Testis (tissue), 3 donors: ENCODE data around the gene RSAD2. TPM values are rescaled to one million over a fixed set of nuclear protein-coding genes. Genes with fewer than 3 reads are reported as not detected.

ENCODE experiments used
- DNase-seq: peaks from one replicate; pipeline ENCODE4 v3.0.0-alpha.2; 2019
- H3K27ac ChIP-seq, 2 donors: fragments of 200-600 bp; sonication (generic); one replicate each; pipeline ENCODE4 v1.5.1; 2019
- H3K27me3 ChIP-seq: fragments of 200-600 bp; sonication (generic); one replicate; pipeline ENCODE4 v1.5.1; 2019
- H3K36me3 ChIP-seq: fragments of 200-600 bp; sonication (generic); one replicate; pipeline ENCODE4 v1.5.1; 2017; ENCODE audit warnings: low read depth; ENCODE audit errors: missing control alignments
- H3K4me1 ChIP-seq: fragments of 200-600 bp; sonication (generic); one replicate; pipeline ENCODE4 v1.5.1; 2019
- H3K4me3 ChIP-seq, 2 donors: fragments of 200-600 bp; sonication (generic); one replicate each; pipeline ENCODE4 v1.5.1; 2017 to 2019
- H3K9me3 ChIP-seq: fragments of 200-600 bp; sonication (generic); one replicate; pipeline ENCODE4 v1.5.1; 2017
- POLR2A ChIP-seq: fragments of 450-650 bp; IDR thresholded peaks from one replicate; pipeline ENCODE4 v1.6.1; 2017; ENCODE audit warnings: antibody characterized with exemption, mild to moderate bottlenecking, moderate library complexity
- WGBS, 2 donors: methylation state at CpG; one replicate each; pipeline ENCODE4 v1.1.5; 2018; 5-methylcytosine and 5-hydroxymethylcytosine counted together
- intact Hi-C: fragments of 100-400 bp; cut with DNase I; formaldehyde crosslinking; loops from one replicate; pipeline ENCODE4 v1.15.1; 2023; ENCODE audit warnings: low total_unique reads
- polyA plus RNA-seq: library from polyadenylated mRNA; stranded (reverse); fragments of 350-450 nt; fragmentation: Illumina TruSeq; extraction: RNeasy Lipid Tissue Mini Kit (QIAGEN cat#74804); gene quantifications from one replicate; pipeline ENCODE4 v1.2.3, GENCODE V29; 2014; ENCODE audit warnings: low read depth, low replicate concordance; ENCODE audit not compliant: insufficient read depth
- total RNA-seq, 2 donors: library from RNA; depleted of rRNA; stranded (reverse); fragments of >200 nt; gene quantifications; one replicate each; pipeline ENCODE4 v1.2.3, GENCODE V29; 2016
- TF ChIP-seq, protein P1 (sequence below), 3 experiments: fragments of 450-650 bp in 2 of 3; fragments of 200-600 bp in 1 of 3; sonication (generic) in 1 of 3; IDR thresholded peaks; one replicate each; pipeline ENCODE4 v1.5.1; 2016 to 2019; ENCODE audit warnings: antibody characterized with exemption in 3 of 3, mild to moderate bottlenecking in 2 of 3, moderate library complexity in 1 of 3

RSAD2 gene
- total and polyA plus RNA-seq, 3 donors from 2014 or later, result 2.3 to 5.5 (median 4.4) TPM

DNA sequence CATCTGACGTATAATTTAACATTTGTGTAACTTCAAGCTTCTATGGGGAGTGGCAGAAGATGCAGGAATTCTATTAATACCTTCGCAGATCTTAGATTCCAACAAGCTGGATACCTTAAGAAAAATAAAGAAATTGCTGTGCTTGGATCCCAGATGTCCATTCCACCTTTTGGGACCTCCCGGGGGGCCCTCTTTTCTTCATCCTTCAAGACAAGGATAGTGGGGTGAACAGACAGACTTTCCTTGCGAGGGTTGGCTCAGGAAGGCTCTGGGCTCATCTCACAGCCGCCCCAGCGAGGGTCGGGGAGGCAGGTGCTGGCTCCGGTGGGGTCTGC lies 39.1 kb downstream of the RSAD2 start:
- H3K4me3 ChIP-seq, result peak overlapping the region; percentile 29 to 73
- H3K27me3 ChIP-seq, result no peaks in the 10 kb centered on the region
- H3K4me1 ChIP-seq, result peaks cover 13% of the 10 kb centered on the region
- no peaks in the 10 kb centered on the region for H3K9me3 ChIP-seq
- 38 to 49% methylated on average over 8 of the region's 8 CpGs for WGBS, 2 donors
- no peak for DNase-seq
- intact Hi-C loops, result loop anchor here (10.0 kb wide), 1 partner anchor 108 kb away; no protein-coding TSS in a partner anchor
- H3K27ac ChIP-seq, result no peak overlapping the region
- no peaks in the 10 kb centered on the region for H3K36me3 ChIP-seq
- TF ChIP-seq, protein P1, sequence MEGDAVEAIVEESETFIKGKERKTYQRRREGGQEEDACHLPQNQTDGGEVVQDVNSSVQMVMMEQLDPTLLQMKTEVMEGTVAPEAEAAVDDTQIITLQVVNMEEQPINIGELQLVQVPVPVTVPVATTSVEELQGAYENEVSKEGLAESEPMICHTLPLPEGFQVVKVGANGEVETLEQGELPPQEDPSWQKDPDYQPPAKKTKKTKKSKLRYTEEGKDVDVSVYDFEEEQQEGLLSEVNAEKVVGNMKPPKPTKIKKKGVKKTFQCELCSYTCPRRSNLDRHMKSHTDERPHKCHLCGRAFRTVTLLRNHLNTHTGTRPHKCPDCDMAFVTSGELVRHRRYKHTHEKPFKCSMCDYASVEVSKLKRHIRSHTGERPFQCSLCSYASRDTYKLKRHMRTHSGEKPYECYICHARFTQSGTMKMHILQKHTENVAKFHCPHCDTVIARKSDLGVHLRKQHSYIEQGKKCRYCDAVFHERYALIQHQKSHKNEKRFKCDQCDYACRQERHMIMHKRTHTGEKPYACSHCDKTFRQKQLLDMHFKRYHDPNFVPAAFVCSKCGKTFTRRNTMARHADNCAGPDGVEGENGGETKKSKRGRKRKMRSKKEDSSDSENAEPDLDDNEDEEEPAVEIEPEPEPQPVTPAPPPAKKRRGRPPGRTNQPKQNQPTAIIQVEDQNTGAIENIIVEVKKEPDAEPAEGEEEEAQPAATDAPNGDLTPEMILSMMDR (IDR thresholded peaks at IDR 0.05), result no peak
- no peak for TF ChIP-seq POLR2A

- TF ChIP-seq, protein P1 (IDR thresholded peaks at IDR 0.05), result peak in 2 of 3 experiments; percentile 35 to 68
- TF ChIP-seq POLR2A, result no peak
- intact Hi-C loops, result loop anchor here (10.0 kb wide), 1 partner anchor 108 kb away; no protein-coding TSS in a partner anchor
- peaks cover 19% of the 10 kb centered on the region for H3K4me1 ChIP-seq
- peak; percentile 64 for DNase-seq
- peak within 1 kb of the TSS; percentile 57 to 73 for H3K4me3 ChIP-seq
- H3K36me3 ChIP-seq, result no peaks in the 10 kb centered on the region
- H3K9me3 ChIP-seq, result no peaks in the 10 kb centered on the region
- H3K27ac ChIP-seq, result peak within 1 kb of the TSS in 1 of 2 donors; percentile 73
- 6 to 29% methylated on average over 6 to 53 of the region's 90 CpGs for WGBS, 2 donors
- no peaks in the 10 kb centered on the region for H3K27me3 ChIP-seq
Measured at GRCh38 chr2:6917071-6917760, 39.6 kb downstream of the RSAD2 start, which contains the start of gene RNF144A. RNF144A (plus strand) TSS chr2:6917412; CDS start chr2:6996927, 79,515 bp downstream.

DNA sequence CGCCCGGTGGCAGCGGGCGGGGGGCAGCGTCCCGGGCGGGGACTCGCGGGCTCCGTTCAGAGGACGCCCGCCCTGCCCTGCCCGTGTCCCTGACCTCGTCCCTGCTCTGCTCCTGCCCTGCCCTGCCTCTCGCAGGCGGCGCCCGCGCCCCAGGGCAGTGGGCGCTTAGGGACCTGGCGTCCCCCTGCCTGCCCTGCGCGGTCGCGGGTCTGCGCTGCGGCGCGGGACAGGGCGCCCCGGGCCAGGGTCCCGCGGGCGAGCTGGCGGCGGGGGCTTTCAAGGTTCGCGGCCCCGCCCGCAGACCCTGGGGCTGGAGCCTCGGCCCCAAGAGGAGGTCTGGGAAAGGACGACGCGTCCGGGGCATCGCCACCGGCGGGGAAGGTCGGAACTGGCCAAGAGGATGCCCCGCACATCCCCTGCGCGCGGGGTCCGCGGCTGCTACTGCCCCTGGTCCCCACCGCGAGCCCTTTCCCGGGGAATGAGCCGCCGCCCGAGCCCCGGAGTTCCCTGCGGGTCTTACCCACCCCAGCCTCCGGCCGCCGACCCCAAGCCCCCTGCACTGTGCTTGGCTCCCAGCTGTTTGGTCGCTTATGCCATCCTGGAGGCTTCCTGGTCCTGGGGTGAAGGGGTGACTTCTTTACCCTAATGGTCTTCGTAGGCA lies 40.3 kb downstream of the RSAD2 start:
- WGBS, 2 donors, result 3 to 20% methylated on average over 1 to 43 of the region's 68 CpGs
- no peak for DNase-seq
- no peaks in the 10 kb centered on the region for H3K36me3 ChIP-seq
- TF ChIP-seq, protein P1 (IDR thresholded peaks at IDR 0.05), result no peak
- no peak for TF ChIP-seq POLR2A
- intact Hi-C loops, result loop anchor here (10.0 kb wide), 1 partner anchor 107 kb away; no protein-coding TSS in a partner anchor
- H3K9me3 ChIP-seq, result no peaks in the 10 kb centered on the region
- H3K4me3 ChIP-seq, result peak overlapping the region; percentile 57 to 73
- peaks cover 19% of the 10 kb centered on the region for H3K4me1 ChIP-seq
- peak overlapping the region in 1 of 2 donors; percentile 73 for H3K27ac ChIP-seq
- no peaks in the 10 kb centered on the region for H3K27me3 ChIP-seq

- Histone ChIP-seq H3K27ac (peak overlapping the region in 1 of 2 donors; percentile 5), H3K36me3 (no peaks in the 10 kb centered on the region), H3K9me3 (no peaks in the 10 kb centered on the region), H3K4me3 (no peak overlapping the region), H3K27me3 (no peaks in the 10 kb centered on the region), H3K4me1 (peaks cover 19% of the 10 kb centered on the region)
- WGBS, 2 donors, result 68 to 70% methylated on average over 12 of the region's 12 CpGs
- intact Hi-C loops, result loop anchor here (10.0 kb wide), 1 partner anchor 105 kb away; no protein-coding TSS in a partner anchor
- TF ChIP-seq, protein P1 (IDR thresholded peaks at IDR 0.05), result no peak
- no peak for TF ChIP-seq POLR2A
- no peak for DNase-seq
Measured at GRCh38 chr2:6919901-6920742, 42.5 kb downstream of the RSAD2 start.
